ENCODE data around the gene CORO2A. TPM values are rescaled to one million over a fixed set of nuclear protein-coding genes. Genes with fewer than 3 reads are reported as not detected.

CORO2A gene
- total RNA-seq, 6 experiments from 2014 or later: 0.84 to 2.4 (median 1.1) TPM

DNA sequence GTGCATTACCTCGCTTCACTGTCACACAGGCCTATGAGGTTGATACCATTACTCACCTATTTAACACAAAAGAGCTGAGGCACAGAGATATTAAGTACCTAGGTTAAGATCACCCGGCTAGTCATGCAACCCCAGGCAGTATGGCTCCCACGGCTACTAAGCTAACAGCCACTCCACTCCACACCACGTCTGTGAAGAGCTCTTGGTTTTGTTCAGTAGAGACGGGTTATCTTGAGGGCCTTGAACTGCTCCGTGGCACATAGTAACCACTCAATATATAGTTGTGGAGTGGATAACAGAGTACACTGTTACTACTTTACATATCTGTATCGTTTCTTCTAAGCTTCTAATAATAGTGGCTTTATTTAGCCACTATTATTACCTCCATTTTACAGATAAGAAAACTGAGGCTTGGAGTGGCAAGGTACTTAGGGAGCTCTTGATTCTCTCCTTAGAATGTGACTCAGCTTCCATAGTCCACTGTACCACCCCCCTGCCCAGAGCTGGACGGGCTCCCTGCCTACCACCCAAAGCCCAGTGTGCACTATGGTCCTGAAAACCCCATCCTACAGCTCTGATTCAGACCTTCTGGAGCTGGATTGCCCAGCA is 1.0 kb upstream of the CORO2A start:
- peak overlapping the region; percentile 77 for H3K27ac Mint-ChIP-seq
- peak overlapping the region; percentile 86 for H3K4me3 Mint-ChIP-seq
- no peaks in the 10 kb centered on the region for H3K36me3 Mint-ChIP-seq (ENCODE audit: low read depth)

DNA sequence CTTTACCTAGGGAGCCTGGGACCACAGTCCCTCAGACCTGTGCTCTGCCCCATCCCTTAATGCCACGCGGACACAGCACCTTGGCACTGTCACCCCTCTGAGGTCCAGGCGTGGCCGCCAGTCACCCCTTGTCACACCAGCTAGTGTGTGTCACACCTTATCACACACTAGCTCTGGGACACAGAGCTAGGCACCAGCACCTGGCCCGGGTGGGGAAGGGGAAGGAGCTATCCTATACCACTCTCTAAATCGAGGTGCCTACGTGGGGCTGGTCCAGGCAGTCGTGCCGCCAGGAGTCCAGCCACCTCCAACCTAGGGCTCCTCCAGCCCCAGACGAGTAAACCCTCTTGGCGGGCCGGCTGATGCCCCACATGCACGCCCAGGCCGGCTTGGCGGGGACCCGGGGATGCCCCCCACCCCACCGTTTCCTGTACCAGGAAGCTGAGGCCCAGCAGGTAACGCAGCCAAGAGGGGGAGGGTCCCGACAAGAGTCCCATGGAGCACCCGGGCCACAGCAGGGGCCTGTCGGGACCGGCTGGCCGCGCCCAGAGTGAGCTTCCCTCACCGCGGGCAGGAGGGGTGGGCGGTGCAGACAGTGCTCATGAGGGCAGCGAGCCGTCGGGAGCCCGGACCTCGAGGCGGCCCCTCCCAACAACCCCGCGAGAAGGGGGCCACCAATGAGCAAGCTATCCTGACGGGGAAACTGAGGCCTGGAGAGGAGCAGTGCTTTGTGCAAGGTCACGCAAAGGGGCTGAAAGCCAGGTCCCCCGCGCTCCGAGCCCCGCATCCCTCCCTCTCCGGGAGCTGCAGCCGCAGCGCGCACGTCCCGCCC is 550 bp downstream of the CORO2A start:
- Mint-ChIP-seq H3K4me1 (ENCODE audit: low read depth) (peaks cover 10% of the 10 kb centered on the region), H3K4me3 (peak overlapping the region; percentile 62), H3K27me3 (ENCODE audit: insufficient read depth) (peaks cover 3% of the 10 kb centered on the region), H3K9me3 (no peaks in the 10 kb centered on the region), H3K27ac (no peak overlapping the region), H3K36me3 (ENCODE audit: low read depth) (no peaks in the 10 kb centered on the region)
- TF ChIP-seq, protein P1, sequence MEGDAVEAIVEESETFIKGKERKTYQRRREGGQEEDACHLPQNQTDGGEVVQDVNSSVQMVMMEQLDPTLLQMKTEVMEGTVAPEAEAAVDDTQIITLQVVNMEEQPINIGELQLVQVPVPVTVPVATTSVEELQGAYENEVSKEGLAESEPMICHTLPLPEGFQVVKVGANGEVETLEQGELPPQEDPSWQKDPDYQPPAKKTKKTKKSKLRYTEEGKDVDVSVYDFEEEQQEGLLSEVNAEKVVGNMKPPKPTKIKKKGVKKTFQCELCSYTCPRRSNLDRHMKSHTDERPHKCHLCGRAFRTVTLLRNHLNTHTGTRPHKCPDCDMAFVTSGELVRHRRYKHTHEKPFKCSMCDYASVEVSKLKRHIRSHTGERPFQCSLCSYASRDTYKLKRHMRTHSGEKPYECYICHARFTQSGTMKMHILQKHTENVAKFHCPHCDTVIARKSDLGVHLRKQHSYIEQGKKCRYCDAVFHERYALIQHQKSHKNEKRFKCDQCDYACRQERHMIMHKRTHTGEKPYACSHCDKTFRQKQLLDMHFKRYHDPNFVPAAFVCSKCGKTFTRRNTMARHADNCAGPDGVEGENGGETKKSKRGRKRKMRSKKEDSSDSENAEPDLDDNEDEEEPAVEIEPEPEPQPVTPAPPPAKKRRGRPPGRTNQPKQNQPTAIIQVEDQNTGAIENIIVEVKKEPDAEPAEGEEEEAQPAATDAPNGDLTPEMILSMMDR (IDR thresholded peaks at IDR 0.05): no peak
- DNase-seq: no peak

More for the DNA sequence above, 1.0 kb upstream of the CORO2A start:
- Mint-ChIP-seq H3K27me3 (ENCODE audit: insufficient read depth) (peaks cover 3% of the 10 kb centered on the region), H3K9me3 (no peaks in the 10 kb centered on the region), H3K4me1 (ENCODE audit: low read depth) (peaks cover 10% of the 10 kb centered on the region)
- DNase-seq: no peak
- TF ChIP-seq, protein P1 (IDR thresholded peaks at IDR 0.05): 0 out of 2 replicates have a peak, but pooled peaks have one; percentile 32

DNA sequence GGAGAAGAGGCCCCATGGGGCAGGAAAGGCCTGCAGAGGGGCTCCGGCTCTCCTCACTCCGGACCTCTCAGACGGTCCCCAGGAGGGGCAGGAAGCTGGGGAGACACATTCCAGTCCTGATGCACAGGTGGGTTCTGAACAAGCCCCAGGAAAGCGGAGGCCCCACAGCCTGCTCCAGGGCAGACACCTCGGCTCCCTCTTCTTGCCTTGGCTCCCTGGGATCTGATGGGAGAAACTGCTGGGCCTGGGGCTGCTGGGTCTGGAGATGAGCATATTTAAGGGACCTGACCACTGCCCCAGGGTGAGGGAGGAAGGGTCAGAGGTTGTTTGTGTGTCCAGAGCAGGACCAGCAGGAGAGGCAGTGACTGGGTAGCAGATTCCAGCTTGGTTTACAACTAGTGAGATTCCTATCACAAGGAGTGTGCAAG is 1.2 kb downstream of the CORO2A start:
- no peak overlapping the region for H3K27ac Mint-ChIP-seq
- H3K9me3 Mint-ChIP-seq: no peaks in the 10 kb centered on the region
- 0 out of 2 replicates have a peak overlapping the region, but pooled peaks have one; percentile 26 for H3K4me3 Mint-ChIP-seq
- peaks cover 3% of the 10 kb centered on the region for H3K27me3 Mint-ChIP-seq (ENCODE audit: insufficient read depth)
- no peak for DNase-seq
- TF ChIP-seq, protein P1 (IDR thresholded peaks at IDR 0.05): no peak
- no peaks in the 10 kb centered on the region for H3K36me3 Mint-ChIP-seq (ENCODE audit: low read depth)
- H3K4me1 Mint-ChIP-seq (ENCODE audit: low read depth): peaks cover 10% of the 10 kb centered on the region

DNA sequence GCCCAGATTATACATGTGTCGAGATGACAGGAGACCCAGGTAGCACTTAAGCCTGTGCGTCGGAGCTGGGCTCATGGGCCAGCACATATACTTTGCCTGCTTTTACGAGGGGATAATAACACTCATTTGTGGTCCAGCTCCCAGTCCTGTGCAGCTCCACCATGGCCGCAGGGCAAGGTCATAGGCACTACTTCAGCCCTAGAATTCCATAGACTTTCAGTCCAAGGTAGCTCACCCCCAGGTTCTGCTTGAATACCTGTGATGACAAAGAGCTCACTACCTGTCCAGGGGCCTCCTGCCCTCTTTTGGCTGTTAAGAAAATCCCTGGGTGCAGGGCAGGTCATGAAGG is 1.7 kb downstream of the CORO2A start:
- no peak for DNase-seq

DNA sequence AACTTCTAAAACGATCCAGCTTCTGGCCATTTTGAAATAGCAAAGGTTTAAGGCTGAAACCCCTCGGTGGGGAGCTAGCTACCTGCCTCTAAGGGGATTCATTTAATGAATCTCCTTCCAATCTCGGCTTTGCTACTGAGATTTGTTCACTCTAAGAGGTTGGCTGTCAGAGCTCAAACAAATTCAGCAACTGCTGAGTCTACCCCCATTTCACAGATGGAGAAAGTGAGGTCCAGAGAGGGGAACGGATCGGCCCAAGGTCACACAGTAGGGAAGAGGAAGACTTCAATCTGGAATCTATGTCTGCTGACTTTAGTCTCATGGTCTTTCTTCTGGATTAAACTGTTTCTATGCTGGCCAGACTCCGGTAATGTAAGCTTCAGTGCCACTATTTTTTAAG is 3.0 kb downstream of the CORO2A start:
- Mint-ChIP-seq H3K9me3 (no peaks in the 10 kb centered on the region), H3K36me3 (ENCODE audit: low read depth) (no peaks in the 10 kb centered on the region), H3K4me3 (no peak overlapping the region), H3K4me1 (ENCODE audit: low read depth) (peaks cover 10% of the 10 kb centered on the region), H3K27ac (no peak overlapping the region), H3K27me3 (ENCODE audit: insufficient read depth) (peaks cover 1% of the 10 kb centered on the region)
- DNase-seq: no peak
- TF ChIP-seq, protein P1 (IDR thresholded peaks at IDR 0.05): no peak

More for the DNA sequence above, 1.7 kb downstream of the CORO2A start:
- Mint-ChIP-seq H3K36me3 (ENCODE audit: low read depth) (no peaks in the 10 kb centered on the region), H3K27ac (no peak overlapping the region), H3K9me3 (no peaks in the 10 kb centered on the region), H3K4me1 (ENCODE audit: low read depth) (peaks cover 10% of the 10 kb centered on the region), H3K27me3 (ENCODE audit: insufficient read depth) (peaks cover 3% of the 10 kb centered on the region), H3K4me3 (no peak overlapping the region)
- TF ChIP-seq, protein P1 (IDR thresholded peaks at IDR 0.05): no peak

All from HFFc6 (cell line).